ENCODE measurements around the gene WDR86.

Gene WDR86

DNA sequence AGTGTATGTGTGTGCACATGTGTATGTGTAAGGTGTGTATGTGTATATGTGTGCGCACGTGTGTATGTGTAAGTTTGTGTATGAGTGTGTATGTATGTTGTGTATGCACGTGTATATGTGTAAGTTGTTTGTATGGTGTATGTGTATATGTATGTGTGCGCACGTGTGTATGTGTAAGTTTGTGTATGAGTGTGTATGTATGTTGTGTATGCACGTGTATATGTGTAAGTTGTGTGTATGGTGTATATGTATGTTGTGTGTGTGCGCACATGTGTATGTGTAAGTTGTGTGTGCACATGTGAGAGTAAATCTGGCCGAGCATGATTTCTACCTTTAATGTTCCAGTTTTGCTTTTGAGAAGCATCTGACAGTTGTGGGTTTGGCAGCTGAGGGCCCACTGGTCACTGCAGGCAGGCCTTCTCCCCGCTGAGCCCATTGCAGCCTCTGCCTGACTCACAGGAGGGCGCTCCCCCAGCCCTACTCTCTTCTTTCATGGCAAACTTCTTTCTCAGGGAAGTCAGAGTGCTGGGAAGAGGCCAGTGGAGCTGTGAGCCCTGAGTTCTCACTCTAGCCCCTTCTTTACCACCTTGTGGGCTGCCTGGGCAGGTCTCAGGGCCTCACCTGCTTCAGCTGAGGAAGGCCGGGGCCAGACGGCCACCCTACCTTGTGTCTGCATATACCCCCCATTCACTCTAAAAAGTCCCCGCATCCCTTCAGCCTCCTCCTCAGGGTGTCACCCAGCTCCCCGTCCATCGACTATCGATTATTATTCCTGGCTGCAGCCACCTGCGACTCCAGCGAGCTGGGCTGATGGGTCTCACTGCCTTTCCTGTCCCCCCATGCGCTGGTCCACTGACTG lies 11.2 kb downstream of the WDR86 start:
- H3K9ac ChIP-seq (ENCODE audit: low read length), result no peak overlapping the region; the same call in 1 of the 2 replicates
- H3K4me2 ChIP-seq (ENCODE audit: low read length), result peak overlapping the region; percentile 48; the same call in 1 of the 2 replicates
- TF ChIP-seq, protein P1, sequence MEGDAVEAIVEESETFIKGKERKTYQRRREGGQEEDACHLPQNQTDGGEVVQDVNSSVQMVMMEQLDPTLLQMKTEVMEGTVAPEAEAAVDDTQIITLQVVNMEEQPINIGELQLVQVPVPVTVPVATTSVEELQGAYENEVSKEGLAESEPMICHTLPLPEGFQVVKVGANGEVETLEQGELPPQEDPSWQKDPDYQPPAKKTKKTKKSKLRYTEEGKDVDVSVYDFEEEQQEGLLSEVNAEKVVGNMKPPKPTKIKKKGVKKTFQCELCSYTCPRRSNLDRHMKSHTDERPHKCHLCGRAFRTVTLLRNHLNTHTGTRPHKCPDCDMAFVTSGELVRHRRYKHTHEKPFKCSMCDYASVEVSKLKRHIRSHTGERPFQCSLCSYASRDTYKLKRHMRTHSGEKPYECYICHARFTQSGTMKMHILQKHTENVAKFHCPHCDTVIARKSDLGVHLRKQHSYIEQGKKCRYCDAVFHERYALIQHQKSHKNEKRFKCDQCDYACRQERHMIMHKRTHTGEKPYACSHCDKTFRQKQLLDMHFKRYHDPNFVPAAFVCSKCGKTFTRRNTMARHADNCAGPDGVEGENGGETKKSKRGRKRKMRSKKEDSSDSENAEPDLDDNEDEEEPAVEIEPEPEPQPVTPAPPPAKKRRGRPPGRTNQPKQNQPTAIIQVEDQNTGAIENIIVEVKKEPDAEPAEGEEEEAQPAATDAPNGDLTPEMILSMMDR (IDR thresholded peaks at IDR 0.05; ENCODE audit: low read length), result no peak; the same call in 1 of the 2 replicates
- TF ChIP-seq EZH2 (IDR thresholded peaks at IDR 0.05; ENCODE audit: borderline replicate concordance, low read length), result no peak
- H3K27me3 ChIP-seq (ENCODE audit: insufficient read depth, low read length), result no peaks in the 10 kb centered on the region
- H2AFZ ChIP-seq (ENCODE audit: low read length), result no peak overlapping the region
- no peak overlapping the region for H3K4me3 ChIP-seq (ENCODE audit: low read depth, low read length, poor library complexity, severe bottlenecking)
- H3K4me1 ChIP-seq (ENCODE audit: insufficient read depth, low read length, severe bottlenecking), result peaks cover 55% of the 10 kb centered on the region
- H4K20me1 ChIP-seq (ENCODE audit: insufficient read depth, low read length), result no peaks in the 10 kb centered on the region
- H3K79me2 ChIP-seq (ENCODE audit: insufficient read depth, low read length), result no peaks in the 10 kb centered on the region
- H3K36me3 ChIP-seq (ENCODE audit: insufficient read depth, low read length), result no peaks in the 10 kb centered on the region
- no peaks in the 10 kb centered on the region for H3K9me2 ChIP-seq (ENCODE audit: low read depth, low read length)
- no peaks in the 10 kb centered on the region for H3F3A ChIP-seq (ENCODE audit: insufficient read depth, low read length)
- H3K9me3 ChIP-seq (ENCODE audit: low read length), result no peaks in the 10 kb centered on the region
- H3K27ac ChIP-seq (ENCODE audit: low read depth, low read length, poor library complexity, severe bottlenecking), result no peak overlapping the region

DNA sequence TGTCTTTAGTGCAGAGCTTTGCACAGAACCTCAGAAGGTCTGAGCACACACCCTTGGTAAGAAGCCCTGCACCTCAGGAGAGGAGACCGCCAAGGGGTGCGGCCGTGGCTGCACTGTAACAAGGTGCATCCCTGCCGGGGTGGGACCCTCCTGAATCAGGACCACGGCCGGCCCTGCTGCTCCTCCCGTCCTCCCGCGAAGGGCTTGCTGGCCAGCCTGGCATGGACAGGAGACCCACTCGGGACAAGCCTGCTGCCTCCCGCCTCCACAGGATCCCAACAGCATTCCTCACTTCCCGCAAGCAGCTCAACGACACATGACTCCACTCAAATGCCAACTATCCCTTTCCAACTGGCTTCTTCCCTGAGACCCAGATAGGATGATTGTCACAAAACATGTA lies 12.8 kb downstream of the WDR86 start:
- Histone ChIP-seq H3K4me3 (ENCODE audit: low read depth, low read length, poor library complexity, severe bottlenecking) (no peak overlapping the region), H3K79me2 (ENCODE audit: insufficient read depth, low read length) (no peaks in the 10 kb centered on the region), H3K9ac (ENCODE audit: low read length) (no peak overlapping the region), H4K20me1 (ENCODE audit: insufficient read depth, low read length) (no peaks in the 10 kb centered on the region), H3K9me2 (ENCODE audit: low read depth, low read length) (no peaks in the 10 kb centered on the region), H3K4me1 (ENCODE audit: insufficient read depth, low read length, severe bottlenecking) (peaks cover 43% of the 10 kb centered on the region), H3K36me3 (ENCODE audit: insufficient read depth, low read length) (no peaks in the 10 kb centered on the region), H3K27me3 (ENCODE audit: insufficient read depth, low read length) (no peaks in the 10 kb centered on the region), H3K27ac (ENCODE audit: low read depth, low read length, poor library complexity, severe bottlenecking) (no peak overlapping the region), H3F3A (ENCODE audit: insufficient read depth, low read length) (no peaks in the 10 kb centered on the region), H2AFZ (ENCODE audit: low read length) (no peak overlapping the region), H3K9me3 (ENCODE audit: low read length) (no peaks in the 10 kb centered on the region), H3K4me2 (ENCODE audit: low read length) (no peak overlapping the region)
- no peak for TF ChIP-seq EZH2 (IDR thresholded peaks at IDR 0.05; ENCODE audit: borderline replicate concordance, low read length)
- TF ChIP-seq, protein P1 (IDR thresholded peaks at IDR 0.05; ENCODE audit: low read length), result no peak

DNA sequence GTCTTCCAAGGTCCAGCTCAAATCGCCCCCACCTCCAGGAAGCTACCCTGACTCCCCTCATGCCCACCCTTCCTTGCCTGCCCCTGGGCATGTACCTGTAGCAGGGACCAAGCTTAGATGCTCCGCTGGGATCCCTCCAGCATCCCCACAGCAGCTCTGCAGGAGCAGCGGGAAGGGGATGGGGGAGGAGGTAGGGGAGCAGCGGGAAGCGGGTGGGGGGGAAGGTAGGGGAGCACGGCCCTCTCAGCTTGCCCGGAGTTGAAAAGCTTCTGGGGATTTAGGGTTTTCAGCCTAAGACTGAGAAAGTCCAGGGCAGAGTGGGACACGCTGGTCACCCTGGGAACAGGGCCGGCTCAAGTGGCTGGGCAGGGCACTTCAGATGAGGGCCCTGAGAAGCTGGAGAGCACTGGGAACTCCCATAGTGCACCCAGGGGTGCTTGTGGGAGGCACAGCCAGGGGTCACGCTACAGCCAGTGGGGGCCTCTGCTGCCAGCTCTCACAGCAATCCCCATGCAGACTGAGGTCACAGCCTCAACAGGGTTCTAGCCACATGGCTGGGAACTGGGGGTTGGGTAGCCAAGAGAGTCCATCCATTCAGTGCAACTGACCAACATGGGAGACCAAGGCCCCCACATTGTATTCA lies 13.4 kb downstream of the WDR86 start:
- Histone ChIP-seq H3K27me3 (ENCODE audit: insufficient read depth, low read length) (no peaks in the 10 kb centered on the region; the same call in 1 of the 2 replicates), H3K4me3 (ENCODE audit: low read depth, low read length, poor library complexity, severe bottlenecking) (no peak overlapping the region), H2AFZ (ENCODE audit: low read length) (no peak overlapping the region), H3K9me2 (ENCODE audit: low read depth, low read length) (no peaks in the 10 kb centered on the region), H3K36me3 (ENCODE audit: insufficient read depth, low read length) (no peaks in the 10 kb centered on the region), H3K79me2 (ENCODE audit: insufficient read depth, low read length) (no peaks in the 10 kb centered on the region), H4K20me1 (ENCODE audit: insufficient read depth, low read length) (no peaks in the 10 kb centered on the region), H3K27ac (ENCODE audit: low read depth, low read length, poor library complexity, severe bottlenecking) (no peak overlapping the region), H3K4me2 (ENCODE audit: low read length) (no peak overlapping the region), H3K9ac (ENCODE audit: low read length) (no peak overlapping the region), H3K9me3 (ENCODE audit: low read length) (no peaks in the 10 kb centered on the region), H3F3A (ENCODE audit: insufficient read depth, low read length) (no peaks in the 10 kb centered on the region), H3K4me1 (ENCODE audit: insufficient read depth, low read length, severe bottlenecking) (peaks cover 42% of the 10 kb centered on the region)
- no peak for TF ChIP-seq EZH2 (IDR thresholded peaks at IDR 0.05; ENCODE audit: borderline replicate concordance, low read length)
- TF ChIP-seq, protein P1 (IDR thresholded peaks at IDR 0.05; ENCODE audit: low read length), result no peak
